GM18505 (cell line): ENCODE data around the gene FBLN2.

Source experiments
- ATAC-seq: cut with Tn5 transposase; IDR thresholded peaks from one replicate; pipeline ENCODE4 v1.9.1; 2021; ENCODE audit not compliant: unreplicated experiment
- POLR2A ChIP-seq: IDR thresholded peaks from 4 replicates; pipeline ENCODE4 v1.6.1; 2011; ENCODE audit warnings: borderline replicate concordance; ENCODE audit not compliant: insufficient read depth, insufficient read length; ENCODE audit errors: extremely low read depth

Gene FBLN2

DNA sequence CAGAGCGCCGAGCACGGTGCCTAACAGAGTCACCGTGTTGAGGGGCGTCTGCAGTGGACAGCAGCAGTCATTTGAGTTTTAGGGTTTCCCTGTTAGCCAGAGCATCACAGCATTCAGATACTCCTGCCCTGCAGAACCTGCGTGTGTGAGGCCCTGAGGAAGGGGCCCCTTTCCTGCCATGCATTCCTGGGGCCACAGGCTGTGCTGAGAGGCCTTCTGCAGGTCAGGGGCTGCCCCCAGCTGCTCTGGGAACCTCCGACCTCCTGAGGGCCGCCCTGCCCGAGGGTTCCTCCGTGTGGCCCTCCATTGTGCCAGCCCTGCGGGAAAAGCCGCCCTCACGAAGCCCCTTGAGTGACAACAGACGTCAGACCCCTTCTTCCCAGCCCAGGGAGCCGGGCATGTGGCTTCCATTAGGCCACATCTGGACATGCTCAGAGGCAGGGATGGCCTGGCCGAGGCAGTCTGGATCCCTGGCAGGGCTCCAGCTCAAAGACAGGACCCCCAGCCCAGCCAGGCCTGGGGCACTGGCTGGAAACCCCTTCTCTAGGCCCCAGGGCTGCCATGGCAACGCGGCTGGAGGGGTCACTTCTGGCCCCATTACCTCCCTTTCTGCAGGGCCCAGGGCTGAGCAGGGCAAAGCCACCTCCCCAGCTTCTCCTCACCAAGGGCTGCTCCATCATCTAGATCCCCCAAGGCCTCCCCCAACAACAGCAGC, 25.3 kb downstream of the FBLN2 start:
- no peak for ATAC-seq
- no peak for TF ChIP-seq POLR2A

DNA sequence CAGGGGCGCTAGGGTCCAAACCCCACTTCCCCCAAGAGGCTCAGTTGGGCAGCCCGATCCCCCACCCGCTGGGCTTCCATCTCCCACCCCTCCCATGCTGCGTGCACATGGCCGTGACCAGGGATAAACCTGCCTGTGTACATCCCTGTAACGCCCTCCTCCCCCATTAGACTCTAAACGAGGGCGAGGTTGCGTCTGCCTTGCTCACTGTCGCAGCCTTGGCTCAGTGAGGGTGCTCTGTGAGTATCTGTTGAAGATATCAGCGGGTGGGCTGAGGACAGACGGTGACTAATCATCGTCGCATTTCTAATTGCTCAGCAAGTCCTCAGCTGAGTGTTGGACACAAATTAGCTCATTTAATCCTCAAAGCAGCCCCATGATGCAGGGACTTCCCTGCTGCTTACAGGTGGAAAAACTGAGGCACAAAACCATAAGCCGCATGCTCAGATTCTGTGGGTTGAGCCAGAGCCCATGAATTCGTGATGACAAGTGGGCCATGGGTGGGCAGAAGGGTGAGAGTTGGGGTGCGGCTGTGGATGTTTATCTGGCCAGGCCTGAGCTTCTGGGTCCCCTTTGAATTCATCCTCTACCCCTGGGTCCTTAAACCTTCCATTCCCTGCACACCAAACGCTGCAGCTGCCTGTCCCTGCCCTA, 26.0 kb downstream of the FBLN2 start:
- no peak for ATAC-seq
- TF ChIP-seq POLR2A = no peak

DNA sequence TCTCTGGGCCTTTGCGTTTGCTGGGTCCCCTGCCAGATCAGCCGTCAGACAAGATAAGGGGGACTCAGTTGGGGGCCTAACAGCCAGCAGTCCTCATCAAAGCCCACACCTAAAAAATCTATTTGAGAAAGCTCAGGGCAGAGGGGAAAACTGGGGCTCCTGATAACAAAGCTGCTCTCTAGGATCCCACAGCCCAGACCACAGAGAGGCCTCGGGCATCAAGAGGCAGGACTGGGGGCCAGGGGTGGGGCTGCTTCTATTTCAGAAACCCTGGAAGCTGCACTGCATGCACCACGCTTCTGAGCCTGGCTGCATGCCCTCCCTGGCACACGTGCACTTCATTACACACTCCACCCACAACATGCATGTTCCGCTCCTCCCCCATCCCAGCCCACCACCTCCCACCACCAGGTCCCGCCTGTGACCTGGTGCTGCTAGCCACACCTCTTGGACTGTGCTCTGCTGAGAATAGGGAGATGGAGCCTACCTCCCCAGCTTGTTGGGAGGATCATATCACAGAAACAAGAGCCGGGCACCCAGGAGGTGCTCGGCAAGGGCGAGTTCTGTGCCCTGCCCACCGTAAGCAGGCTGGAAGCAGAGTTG, 26.6 kb downstream of the FBLN2 start:
- ATAC-seq = no peak
- TF ChIP-seq POLR2A = no peak

DNA sequence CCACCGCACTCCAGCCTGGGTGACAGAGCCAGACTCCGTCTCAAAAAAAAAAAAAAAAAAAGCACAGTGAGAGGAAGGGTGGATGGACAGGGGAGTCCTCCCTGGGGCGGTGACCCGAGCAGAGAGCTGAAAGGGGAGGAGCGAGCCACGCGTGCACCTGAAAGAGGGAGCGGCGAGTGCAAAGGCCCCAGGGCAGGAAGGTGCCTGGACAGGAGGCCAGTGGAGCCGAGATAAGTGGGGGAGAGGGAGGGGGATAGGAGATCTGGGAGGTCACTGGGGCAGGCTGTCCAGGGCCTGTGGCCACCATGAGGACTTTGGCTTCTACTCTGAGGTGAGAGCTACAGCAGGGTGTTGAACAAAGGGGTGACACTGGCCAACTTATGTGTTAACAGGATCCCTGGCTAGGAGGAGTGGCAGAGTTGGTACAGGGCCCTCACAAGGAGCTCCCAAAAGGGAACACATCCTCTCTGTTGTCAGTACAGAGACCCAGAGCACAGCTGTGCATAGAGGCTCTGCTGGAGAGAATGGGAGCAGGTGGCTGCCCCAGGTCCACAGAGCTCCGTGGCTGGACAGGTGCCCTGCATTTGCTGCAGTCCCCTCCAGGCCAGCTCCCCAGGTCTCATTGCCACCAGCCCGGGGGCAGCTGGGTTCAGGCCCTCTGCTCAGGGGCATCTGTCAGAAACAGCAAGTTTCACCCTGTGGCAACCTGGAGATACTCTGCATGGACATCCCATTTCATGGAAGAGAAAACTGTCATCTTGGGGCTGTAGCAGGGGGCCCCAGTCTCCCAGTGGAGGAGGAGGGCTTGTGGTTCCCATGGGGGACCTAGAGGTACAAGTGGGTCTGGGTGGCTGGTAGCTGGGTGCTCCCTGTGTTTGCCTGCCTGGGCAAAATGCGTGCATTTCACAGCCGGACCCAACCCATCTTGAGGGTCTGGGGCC, 28.5 kb downstream of the FBLN2 start:
- no peak for ATAC-seq
- no peak for TF ChIP-seq POLR2A

DNA sequence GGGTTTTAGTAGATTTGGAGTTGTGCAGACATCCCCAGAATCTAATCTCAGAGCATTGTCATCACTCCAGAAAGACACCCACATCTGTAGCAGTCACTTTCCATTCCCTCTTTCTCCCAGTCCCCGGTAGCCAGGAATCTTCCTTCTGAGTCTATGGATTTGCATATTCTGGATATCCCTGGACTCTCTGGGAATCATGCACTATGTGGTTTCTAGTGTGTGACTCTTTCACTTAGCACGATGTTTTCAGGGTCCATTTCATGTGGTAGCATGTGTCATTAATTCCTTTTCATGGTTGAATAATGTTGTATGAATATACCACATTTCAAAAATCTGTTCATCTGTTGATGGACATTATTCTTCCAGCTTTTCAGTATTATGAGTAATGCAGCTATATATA, 29.3 kb downstream of the FBLN2 start:
- ATAC-seq = no peak
- TF ChIP-seq POLR2A = no peak

DNA sequence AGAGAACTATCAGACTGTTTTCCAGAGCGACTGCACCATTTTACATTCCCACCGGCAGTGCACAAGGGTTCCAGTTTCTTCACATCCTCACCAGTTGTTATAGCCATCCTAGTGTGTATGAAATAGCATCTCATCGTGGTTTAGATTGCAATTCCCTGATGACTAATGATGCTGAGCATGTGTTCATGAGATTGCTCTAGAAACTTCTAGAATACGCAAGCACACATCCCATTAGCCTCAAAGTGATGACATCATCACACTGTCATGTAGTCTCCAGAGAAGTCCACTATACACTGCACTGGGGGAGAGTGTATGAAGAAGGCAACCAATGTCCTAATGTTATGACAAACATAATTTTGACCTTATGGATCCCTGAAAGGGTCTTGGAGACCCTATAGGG, 30.1 kb downstream of the FBLN2 start:
- no peak for ATAC-seq
- no peak for TF ChIP-seq POLR2A

DNA sequence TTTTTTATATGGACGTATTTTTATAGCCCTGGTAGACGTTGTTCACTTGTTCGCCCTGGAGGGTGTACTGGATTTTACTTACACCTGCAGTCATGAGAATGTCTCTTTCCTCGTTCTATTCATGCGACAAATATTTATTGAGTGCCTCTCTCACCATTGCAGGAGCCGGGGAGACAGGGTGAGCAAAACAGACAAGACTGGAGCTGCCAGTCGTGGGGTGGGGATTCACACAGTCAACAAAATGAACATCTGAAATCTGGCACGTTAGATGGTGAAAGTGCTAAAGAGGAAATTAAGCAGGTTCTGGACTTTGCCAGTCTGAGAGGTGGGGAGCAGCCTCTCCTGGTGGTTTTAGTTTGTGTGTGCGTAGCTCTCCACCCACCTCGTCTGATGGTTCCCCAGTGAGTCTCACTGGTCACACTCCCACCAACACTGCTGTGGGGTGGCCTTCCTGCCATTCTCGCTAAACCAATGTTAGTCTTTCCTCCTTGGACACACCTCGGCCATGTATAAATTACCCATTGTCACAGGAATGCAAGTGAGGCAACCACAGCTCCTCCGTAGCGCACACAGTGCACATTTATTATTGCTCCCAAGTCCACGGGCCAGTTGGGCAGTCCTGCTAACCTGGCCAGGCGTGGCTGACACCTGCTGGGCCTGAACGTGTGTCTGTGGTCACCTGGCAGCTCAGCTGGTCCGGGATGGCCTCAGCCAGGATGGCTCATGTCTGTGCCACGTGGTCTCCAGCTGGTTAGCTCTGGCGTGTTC, 31.5 kb downstream of the FBLN2 start:
- ATAC-seq = no peak
- no peak for TF ChIP-seq POLR2A

DNA sequence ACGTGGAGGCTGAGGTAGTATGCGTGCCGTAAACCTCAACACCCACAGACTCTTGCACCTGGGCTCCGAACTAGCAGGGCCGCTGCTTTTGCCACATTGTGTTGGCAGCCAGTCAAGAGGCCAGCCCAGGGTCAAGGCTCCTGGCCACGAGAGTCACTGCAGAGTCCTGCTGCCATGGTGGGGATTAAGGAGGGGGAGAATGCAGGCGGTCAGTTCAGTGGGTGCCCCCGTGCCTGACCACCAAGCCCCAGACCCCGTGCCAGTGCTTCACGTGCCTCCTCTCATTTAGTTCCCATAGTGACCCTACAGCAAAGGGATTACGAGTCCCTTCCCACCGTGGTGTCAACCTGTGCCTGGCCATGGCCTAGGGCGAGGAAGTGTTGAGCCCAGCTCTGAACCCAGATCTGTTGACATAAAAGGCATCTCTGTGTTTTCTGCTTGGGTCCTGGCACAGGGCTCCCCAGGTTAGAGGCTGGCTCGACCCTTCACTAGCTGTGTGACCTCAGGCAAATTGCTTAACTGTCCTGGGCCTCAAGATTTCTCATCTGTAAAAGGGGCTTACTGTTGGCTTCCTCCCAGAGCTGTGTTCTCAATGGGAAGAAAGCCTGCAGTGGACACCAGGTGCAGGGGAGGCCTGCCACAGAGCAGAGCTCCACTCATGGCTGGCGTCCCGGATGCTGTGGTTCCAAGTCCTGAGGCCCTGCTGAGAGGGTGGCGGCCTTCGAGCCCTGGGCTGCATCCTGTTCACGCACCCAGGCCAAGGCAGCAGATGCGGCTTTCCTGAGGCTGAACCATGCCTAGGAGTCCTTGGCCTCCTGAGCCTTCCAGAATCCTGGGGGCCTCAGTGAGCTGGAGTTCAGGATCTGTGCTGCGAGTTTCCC, 32.8 kb downstream of the FBLN2 start:
- no peak for TF ChIP-seq POLR2A
- no peak for ATAC-seq

DNA sequence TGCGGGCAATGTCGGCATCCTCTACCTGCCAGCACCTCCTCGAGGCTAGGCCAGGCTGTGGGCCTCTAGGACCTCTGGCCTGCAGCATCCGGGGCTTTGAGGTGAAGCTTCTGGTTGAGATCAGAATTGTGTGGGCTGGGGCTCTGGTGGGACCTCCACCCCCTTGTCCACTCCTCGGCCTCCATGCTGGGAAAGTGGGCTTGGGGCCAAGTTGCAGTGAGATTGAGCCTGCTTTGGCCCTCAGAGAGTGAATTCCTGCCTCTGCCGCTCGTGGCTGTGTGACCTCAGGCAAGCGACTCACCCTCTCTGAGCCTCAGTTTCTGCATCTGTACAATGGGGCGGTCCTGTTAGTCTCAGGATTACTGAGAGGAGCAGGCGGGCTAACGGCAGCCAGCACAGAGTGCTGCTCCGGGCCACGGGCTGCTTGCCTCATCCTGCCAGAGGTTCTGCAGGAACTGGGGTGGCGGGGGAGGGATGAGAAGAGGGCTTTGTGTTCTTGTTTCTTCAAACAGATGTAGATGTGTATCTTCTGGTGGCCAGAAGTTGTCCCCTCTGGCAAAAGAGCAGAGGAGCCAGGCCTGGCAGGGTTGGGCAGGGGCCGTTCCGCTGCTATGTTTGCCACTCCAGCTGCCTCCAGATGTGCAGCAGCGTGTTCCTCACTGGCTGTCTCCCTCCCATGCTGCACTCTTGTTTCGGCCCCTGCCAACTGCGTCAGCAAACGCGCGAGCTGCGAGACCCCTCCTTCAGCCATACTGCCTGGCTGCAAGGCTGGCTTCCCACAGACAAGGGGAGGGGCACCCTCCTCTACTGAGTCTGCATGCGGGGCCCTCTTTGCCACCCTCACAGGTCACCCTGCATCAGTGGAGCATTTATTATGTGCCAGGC, 33.7 kb downstream of the FBLN2 start:
- no peak for ATAC-seq
- TF ChIP-seq POLR2A = no peak

DNA sequence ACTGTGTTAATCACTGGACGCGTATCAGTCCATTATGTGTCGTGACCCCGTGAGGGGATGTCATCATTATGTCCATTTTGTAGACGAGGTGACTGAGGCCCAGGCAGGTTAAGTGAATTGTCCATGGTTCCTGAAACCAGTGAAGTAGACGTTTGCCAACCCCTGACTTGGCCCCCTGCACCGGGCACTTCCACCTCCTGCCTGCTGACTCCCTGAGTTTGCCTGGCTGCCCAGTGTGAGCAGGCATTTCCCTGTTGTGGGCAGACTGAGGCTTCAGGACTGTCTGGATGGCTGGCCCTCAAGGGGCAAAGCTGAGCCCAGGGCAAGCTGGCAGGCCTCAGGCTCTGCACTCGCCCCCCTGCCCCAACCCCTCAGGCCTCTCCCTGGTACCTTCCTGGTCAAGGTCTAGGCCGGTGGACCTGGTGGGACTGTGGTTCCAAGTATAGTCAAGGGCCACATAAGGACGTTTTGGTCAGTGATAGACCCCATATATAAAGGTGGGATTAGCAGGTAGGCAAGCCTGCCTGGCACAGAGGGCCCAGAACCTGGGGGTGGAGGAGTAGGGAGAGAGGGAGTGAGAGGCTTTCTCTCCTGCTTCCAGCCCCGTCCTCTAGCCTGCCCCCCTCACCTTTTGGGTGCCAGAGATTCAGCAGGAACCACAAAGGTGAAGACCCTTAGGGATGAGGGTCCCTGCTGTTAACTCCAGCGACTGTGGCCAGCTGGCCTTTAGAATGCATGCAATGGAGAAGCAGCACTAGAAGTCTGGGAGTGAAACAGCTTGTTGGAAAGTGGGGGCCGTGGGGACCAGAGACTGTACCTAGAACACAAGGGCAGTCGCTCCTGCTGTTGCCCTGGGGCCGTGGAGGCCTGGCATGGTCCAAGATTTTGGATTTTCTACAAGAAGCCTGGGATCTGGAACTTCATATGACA, 34.6 kb downstream of the FBLN2 start:
- no peak for TF ChIP-seq POLR2A
- ATAC-seq = no peak
